Lower leg skin (tissue), 4 donors: ENCODE results near the gene ELK4. TPM values are rescaled to one million over a fixed set of nuclear protein-coding genes. Genes with fewer than 3 reads are reported as not detected.

Source experiments
- DNase-seq, 2 donors: peaks; one replicate each; pipeline ENCODE4 v3.0.0-alpha.2; 2019; ENCODE audit warnings: low spot score in 2 of 2
- H3K4me3 ChIP-seq: fragments of 200-600 bp; sonication (generic); 2 replicates; pipeline ENCODE4 v1.5.1; 2017; ENCODE audit warnings: mild to moderate bottlenecking, low read depth; ENCODE audit not compliant: poor library complexity, severe bottlenecking
- POLR2A ChIP-seq, 2 donors: fragments of 450-650 bp; IDR thresholded peaks; one replicate each; pipeline ENCODE4 v1.6.1; 2016 to 2017; ENCODE audit warnings: antibody characterized with exemption in 2 of 2, mild to moderate bottlenecking in 1 of 2, moderate library complexity in 1 of 2
- WGBS, 2 donors: methylation state at CpG; one replicate each; pipeline ENCODE4 v1.1.5; 2018; 5-methylcytosine and 5-hydroxymethylcytosine counted together
- intact Hi-C: fragments of 100-400 bp; cut with DNase I; formaldehyde crosslinking; loops from one replicate; pipeline ENCODE4 v1.15.0; 2023; ENCODE audit warnings: low total_unique reads
- total RNA-seq, 4 donors: library from RNA; depleted of rRNA; stranded (reverse); fragments of >200 nt; gene quantifications; one replicate each; pipeline ENCODE4 v1.1.0, GENCODE V29; 2016
- TF ChIP-seq, protein P1 (sequence below), 3 donors: fragments of 450-650 bp; IDR thresholded peaks; one replicate each; pipeline ENCODE4 v1.5.1; 2016; ENCODE audit warnings: antibody characterized with exemption in 3 of 3, mild to moderate bottlenecking in 3 of 3, moderate library complexity in 2 of 3

ELK4 gene
- total RNA-seq, 4 donors from 2014 or later: 24.1 to 44.2 (median 28.3) TPM

DNA sequence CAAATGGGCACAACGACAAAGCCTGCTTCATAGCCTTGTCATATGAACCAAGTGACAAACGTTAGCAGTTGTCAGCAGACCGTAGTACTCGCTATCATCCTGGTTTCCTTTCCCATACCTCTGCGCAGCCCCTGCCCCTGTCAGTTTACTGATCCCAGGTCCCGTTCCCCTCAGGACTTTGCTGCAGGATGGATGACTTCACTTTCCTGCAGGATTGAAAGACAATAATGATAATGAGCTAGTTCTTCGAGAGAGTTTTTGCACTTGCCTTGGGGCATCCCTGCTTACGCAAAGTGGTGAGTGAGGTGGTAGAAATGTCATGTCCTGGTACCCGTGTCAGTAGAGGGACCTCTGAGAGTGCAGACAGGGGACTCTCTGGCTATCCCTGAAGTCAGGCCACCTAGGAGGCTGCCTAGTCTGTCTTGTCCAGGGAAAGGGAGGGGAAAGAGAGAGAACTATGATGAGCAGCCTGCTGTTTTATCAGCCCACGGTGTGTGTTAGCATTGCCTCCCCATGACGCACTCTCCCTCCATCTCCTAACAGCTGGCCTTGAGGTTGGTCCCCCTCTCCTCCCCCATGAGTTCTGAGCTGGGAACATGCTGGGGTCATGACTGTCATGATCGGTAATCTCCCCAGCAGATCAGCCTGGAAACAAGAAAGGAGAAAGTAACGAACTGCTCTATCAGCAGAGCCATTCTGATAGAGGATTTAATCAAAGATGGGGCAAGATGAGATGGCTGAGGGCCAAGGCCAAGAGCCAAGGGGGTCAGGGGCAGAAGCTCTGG, 53.7 kb downstream of the ELK4 start:
- peak in 1 of 2 donors; percentile 52 for DNase-seq
- no peak overlapping the region for H3K4me3 ChIP-seq
- intact Hi-C loops: no loop called here
- TF ChIP-seq POLR2A (IDR thresholded peaks at IDR 0.05): no peak
- TF ChIP-seq, protein P1, sequence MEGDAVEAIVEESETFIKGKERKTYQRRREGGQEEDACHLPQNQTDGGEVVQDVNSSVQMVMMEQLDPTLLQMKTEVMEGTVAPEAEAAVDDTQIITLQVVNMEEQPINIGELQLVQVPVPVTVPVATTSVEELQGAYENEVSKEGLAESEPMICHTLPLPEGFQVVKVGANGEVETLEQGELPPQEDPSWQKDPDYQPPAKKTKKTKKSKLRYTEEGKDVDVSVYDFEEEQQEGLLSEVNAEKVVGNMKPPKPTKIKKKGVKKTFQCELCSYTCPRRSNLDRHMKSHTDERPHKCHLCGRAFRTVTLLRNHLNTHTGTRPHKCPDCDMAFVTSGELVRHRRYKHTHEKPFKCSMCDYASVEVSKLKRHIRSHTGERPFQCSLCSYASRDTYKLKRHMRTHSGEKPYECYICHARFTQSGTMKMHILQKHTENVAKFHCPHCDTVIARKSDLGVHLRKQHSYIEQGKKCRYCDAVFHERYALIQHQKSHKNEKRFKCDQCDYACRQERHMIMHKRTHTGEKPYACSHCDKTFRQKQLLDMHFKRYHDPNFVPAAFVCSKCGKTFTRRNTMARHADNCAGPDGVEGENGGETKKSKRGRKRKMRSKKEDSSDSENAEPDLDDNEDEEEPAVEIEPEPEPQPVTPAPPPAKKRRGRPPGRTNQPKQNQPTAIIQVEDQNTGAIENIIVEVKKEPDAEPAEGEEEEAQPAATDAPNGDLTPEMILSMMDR (IDR thresholded peaks at IDR 0.05): no peak
- WGBS, 2 donors: 53 to 57% methylated on average over 13 of the region's 13 CpGs

DNA sequence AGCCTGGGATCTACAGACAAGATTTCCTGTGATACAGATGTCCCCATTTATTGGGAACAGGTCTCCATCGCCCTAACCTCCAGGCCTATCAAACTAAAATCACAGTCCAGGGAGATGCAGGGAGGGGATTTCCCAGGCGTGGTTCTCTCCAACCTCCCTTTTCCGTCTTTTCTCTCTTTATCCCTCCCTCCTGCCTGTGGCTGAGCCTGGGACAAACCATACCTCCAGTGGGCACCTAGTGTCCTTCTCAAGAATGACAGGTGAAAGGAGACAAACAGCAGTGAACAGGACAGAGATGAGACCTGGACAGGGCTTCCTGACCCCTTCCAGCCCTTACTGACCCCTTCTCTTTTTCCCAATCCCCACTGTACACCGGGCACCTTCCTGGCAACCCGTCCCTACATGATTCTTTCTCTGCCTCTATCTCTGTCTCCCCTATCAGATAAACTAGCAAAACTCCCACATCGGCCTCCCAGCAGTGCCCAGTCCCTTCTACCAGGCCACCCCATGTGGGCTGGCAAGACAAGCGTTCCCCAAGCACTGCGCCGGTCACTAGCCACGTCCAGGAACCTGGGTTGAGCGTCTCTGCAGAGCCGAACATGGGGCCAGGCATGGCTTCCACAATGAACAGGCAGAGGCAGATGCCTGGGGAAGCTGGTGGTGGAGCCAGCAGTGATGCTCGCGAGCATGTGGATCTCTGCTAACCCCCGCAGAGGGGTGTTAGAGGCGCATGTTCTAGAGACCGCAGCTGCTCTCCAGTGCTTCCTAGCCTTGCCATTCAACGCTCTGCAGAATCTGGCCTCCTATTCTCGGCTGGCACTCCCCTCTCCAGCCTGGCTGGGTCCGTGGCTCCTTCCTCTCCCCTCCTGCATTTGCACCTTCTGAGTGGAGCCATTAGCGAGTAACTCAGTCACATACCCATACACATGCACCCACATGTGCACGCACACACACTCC, 54.7 kb downstream of the ELK4 start:
- WGBS, 2 donors: 68 to 73% methylated on average over 22 of the region's 22 CpGs
- TF ChIP-seq, protein P1 (IDR thresholded peaks at IDR 0.05): no peak
- no peak for TF ChIP-seq POLR2A (IDR thresholded peaks at IDR 0.05)
- H3K4me3 ChIP-seq: no peak overlapping the region
- intact Hi-C loops: no loop called here
- peak in 1 of 2 donors; percentile 82 for DNase-seq

DNA sequence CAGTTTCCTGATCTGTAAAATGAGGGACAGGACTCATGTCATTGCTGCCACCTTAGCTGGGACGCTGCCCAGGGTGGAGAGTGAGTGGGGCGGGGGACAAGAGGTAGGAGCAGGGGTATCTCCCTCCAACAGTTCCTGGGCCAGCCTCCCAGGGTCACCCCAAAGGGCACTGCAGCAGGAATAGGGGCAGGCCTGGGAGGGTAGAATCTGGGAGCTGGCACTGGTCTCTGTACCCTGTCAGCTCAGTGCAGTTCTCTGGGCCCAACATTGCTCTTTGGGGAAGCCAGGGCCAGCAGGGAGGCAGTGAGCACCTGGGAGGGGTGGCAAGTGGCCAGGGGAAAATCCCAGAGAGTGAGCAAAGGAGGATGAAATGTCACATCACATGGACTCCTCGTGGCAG, 55.8 kb downstream of the ELK4 start:
- H3K4me3 ChIP-seq: no peak overlapping the region
- peak in 1 of 2 donors; percentile 79 for DNase-seq
- intact Hi-C loops: no loop called here
- TF ChIP-seq POLR2A (IDR thresholded peaks at IDR 0.05): no peak
- TF ChIP-seq, protein P1 (IDR thresholded peaks at IDR 0.05): no peak
- 67 to 75% methylated on average over 3 of the region's 3 CpGs for WGBS, 2 donors

DNA sequence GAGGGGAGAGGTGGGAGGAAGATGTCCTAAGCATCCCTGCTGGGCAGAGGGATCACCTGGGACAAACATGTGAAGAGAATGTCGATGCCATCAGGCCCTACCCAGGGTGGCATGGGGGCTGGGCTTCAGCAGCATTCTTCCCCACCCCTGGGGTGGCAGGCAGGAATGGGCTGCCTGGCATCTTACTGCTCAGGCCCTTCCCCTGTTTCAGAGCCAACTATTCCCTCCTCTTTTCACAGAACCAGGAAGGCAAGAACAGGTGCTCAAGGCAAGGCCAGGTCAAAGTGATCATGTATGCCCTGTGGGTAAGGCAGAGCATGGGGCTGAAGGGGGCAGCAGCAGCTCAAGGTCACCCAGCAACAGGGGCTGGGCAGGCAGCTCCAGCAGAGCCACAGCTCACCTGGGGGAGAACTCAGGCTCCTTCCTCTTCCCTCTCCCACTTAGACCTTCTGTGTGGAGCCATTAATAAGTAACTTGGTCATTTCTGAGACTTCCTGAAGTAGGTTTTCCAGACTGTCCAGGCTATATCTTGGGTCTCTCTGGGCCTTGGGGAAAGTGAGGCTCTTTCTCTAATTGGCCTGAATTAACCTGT, 56.4 kb downstream of the ELK4 start:
- peak in 1 of 2 donors; percentile 60 for DNase-seq
- 70 to 73% methylated on average over 1 of the region's 1 CpG for WGBS, 2 donors
- intact Hi-C loops: no loop called here
- TF ChIP-seq, protein P1 (IDR thresholded peaks at IDR 0.05): no peak
- no peak for TF ChIP-seq POLR2A (IDR thresholded peaks at IDR 0.05)
- no peak overlapping the region for H3K4me3 ChIP-seq

DNA sequence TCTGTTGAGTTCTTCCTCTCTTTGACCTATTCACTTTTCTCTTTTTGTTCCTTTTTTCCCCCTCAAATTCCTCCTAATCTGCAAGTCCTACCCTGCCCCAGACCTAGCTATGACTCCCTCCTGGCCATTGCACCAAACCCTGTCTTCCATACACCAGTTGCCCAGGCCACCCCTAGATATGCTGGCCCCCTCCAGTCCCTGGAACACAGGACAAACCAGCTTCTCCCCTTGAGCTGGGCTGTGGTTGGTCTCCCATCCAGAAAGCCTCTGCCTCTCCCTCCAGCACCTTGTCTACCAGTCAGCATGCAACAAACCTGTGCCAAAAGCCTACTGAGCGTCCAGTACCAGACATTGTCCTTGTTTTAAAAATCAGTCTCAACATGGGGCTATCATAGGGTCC, 59.4 kb downstream of the ELK4 start:
- 52 to 88% methylated on average over 1 of the region's 1 CpG for whole genome bisulfite sequencing, 2 donors
- DNase-seq: peak in 1 of 2 donors; percentile 75
- H3K4me3 ChIP-seq: no peak overlapping the region
- TF ChIP-seq, protein P1 (IDR thresholded peaks at IDR 0.05): no peak
- TF ChIP-seq POLR2A (IDR thresholded peaks at IDR 0.05): no peak
- intact Hi-C loops: no loop called here
